GM12891 (cell line): Measurements from ENCODE around the gene MICU1.
"Not testable (repeated sequence)": the region's sequence is repeated elsewhere in the genome, so short reads cannot be mapped to it uniquely, and the experiment has no call there.

Experiments
- DNase-seq: peaks from one replicate; pipeline ENCODE4 v3.0.0; 2011; ENCODE audit warnings: low spot score; ENCODE audit not compliant: insufficient read length
- FAIRE-seq: peaks from 2 replicates; lab custom pipeline; 2011; peaks lifted over from hg19 to GRCh38; lab: Jason Lieb, UNC
- PAX5 ChIP-seq: IDR thresholded peaks from 2 replicates; pipeline ENCODE4 v1.6.1; 2011; ENCODE audit warnings: low read length, moderate library complexity, mild to moderate bottlenecking; ENCODE audit not compliant: insufficient read depth, severe bottlenecking
- POLR2A ChIP-seq: IDR thresholded peaks from 2 replicates; pipeline ENCODE4 v1.6.1; 2011; ENCODE audit warnings: low read depth, low read length, control low read depth
- POLR2AphosphoS5 ChIP-seq: IDR thresholded peaks from 2 replicates; pipeline ENCODE4 v1.6.1; 2011; ENCODE audit warnings: low read depth, low read length, control low read depth
- POU2F2 ChIP-seq: IDR thresholded peaks from 2 replicates; pipeline ENCODE4 v1.6.1; 2011; ENCODE audit warnings: low read depth, mild to moderate bottlenecking, control low read depth, low read length, moderate library complexity
- SPI1 ChIP-seq: IDR thresholded peaks from 2 replicates; pipeline ENCODE4 v1.6.1; 2011; ENCODE audit warnings: low read depth, low read length, control low read depth
- TAF1 ChIP-seq: IDR thresholded peaks from 2 replicates; pipeline ENCODE4 v1.6.1; 2011; ENCODE audit warnings: low read depth, low read length, control low read depth

MICU1 gene

GRCh38 chr10:72356115-72356514 is 269.8 kb downstream of the MICU1 start:
- DNase-seq, result no peak

GRCh38 chr10:72355214-72355555 is 270.7 kb downstream of the MICU1 start:
- DNase-seq (no peak), FAIRE-seq (no peak)
- no peak for TF ChIP-seq POU2F2
- TF ChIP-seq SPI1, result no peak
- no peak for TF ChIP-seq POLR2AphosphoS5
- no peak for TF ChIP-seq POLR2A
- TF ChIP-seq TAF1, result no peak
- TF ChIP-seq PAX5, result no peak

More at GRCh38 chr10:72356115-72356514, 269.8 kb downstream of the MICU1 start:
- no peak for TF ChIP-seq SPI1
- no peak for TF ChIP-seq POLR2A
- no peak for TF ChIP-seq TAF1
- TF ChIP-seq POU2F2, result no peak
- TF ChIP-seq PAX5, result no peak
- no peak for TF ChIP-seq POLR2AphosphoS5
- no peak for FAIRE-seq

GRCh38 chr10:72354356-72355213 is 271.3 kb downstream of the MICU1 start, which contains the start of gene DNAJB12:
TSS of gene DNAJB12 (minus strand) at chr10:72354919. CDS start at chr10:72354897, 22 bp downstream.
- DNase-seq, result peak; percentile 90
- TF ChIP-seq TAF1 (peak; percentile 80), PAX5 (peak; percentile 5), POLR2AphosphoS5 (peak; percentile 93), SPI1 (peak; percentile 35; the same call in 1 of the 2 replicates), POU2F2 (peak; percentile 38; the same call in 1 of the 2 replicates), POLR2A (peak; percentile 91)
- FAIRE-seq, result peak; percentile 93

GRCh38 chr10:72353965-72354355 is 271.9 kb downstream of the MICU1 start:
- DNase-seq (no peak), FAIRE-seq (no peak)
- no peak for TF ChIP-seq SPI1
- no peak for TF ChIP-seq PAX5
- TF ChIP-seq POLR2A, result no peak
- no peak for TF ChIP-seq POLR2AphosphoS5
- TF ChIP-seq TAF1, result no peak
- TF ChIP-seq POU2F2, result no peak

- TF ChIP-seq TAF1, result no peak
- no peak for TF ChIP-seq POU2F2
- no peak for TF ChIP-seq PAX5
- TF ChIP-seq POLR2A, result no peak
- TF ChIP-seq SPI1, result no peak
- no peak for TF ChIP-seq POLR2AphosphoS5
- FAIRE-seq, result no peak
- no peak for DNase-seq
These were observed 272.6 kb downstream of the MICU1 start for GRCh38 chr10:72353028-72353964.

- DNase-seq (no peak), FAIRE-seq (no peak)
- TF ChIP-seq SPI1 (no peak), POLR2AphosphoS5 (0 out of 2 replicates have a peak, but pooled peaks have one; percentile 16), PAX5 (no peak), POU2F2 (no peak), TAF1 (no peak), POLR2A (no peak)
These were observed 274.4 kb downstream of the MICU1 start for GRCh38 chr10:72351479-72351878.

GRCh38 chr10:72349438-72349837 is 276.4 kb downstream of the MICU1 start:
- FAIRE-seq (no peak), DNase-seq (no peak)
- no peak for TF ChIP-seq POLR2A
- no peak for TF ChIP-seq POLR2AphosphoS5
- no peak for TF ChIP-seq POU2F2
- TF ChIP-seq TAF1, result no peak
- TF ChIP-seq PAX5, result no peak
- TF ChIP-seq SPI1, result no peak

GRCh38 chr10:72348282-72348681 is 277.6 kb downstream of the MICU1 start:
- TF ChIP-seq POU2F2, result no peak
- TF ChIP-seq TAF1, result no peak
- TF ChIP-seq PAX5, result no peak
- TF ChIP-seq POLR2A, result no peak
- TF ChIP-seq POLR2AphosphoS5, result no peak
- no peak for TF ChIP-seq SPI1
- DNase-seq (no peak), FAIRE-seq (no peak)

GRCh38 chr10:72346117-72346516 is 279.8 kb downstream of the MICU1 start:
- DNase-seq, FAIRE-seq: not testable (repeated sequence)
